Loucy (cell line): Measurements from ENCODE around the gene TANC2.
A peak's percentile ranks its signal among the peaks of the same experiment; 100 is the strongest.

Source experiments
- EZH2phosphoT487 ChIP-seq: fragments of 200-600 bp; IDR thresholded peaks from 2 replicates; pipeline ENCODE4 v1.6.1; 2018; ENCODE audit warnings: antibody characterized with exemption, mild to moderate bottlenecking, moderate library complexity, borderline replicate concordance
- TF ChIP-seq, protein P1 (sequence below): fragments of 200-600 bp; sonication (generic); conservative IDR thresholded peaks from 2 replicates; pipeline ENCODE4 v1.5.1; 2014; ENCODE audit warnings: mild to moderate bottlenecking, antibody characterized with exemption, low read length

- TF ChIP-seq, protein P1, sequence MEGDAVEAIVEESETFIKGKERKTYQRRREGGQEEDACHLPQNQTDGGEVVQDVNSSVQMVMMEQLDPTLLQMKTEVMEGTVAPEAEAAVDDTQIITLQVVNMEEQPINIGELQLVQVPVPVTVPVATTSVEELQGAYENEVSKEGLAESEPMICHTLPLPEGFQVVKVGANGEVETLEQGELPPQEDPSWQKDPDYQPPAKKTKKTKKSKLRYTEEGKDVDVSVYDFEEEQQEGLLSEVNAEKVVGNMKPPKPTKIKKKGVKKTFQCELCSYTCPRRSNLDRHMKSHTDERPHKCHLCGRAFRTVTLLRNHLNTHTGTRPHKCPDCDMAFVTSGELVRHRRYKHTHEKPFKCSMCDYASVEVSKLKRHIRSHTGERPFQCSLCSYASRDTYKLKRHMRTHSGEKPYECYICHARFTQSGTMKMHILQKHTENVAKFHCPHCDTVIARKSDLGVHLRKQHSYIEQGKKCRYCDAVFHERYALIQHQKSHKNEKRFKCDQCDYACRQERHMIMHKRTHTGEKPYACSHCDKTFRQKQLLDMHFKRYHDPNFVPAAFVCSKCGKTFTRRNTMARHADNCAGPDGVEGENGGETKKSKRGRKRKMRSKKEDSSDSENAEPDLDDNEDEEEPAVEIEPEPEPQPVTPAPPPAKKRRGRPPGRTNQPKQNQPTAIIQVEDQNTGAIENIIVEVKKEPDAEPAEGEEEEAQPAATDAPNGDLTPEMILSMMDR, result peak; percentile 89
- TF ChIP-seq EZH2phosphoT487, result no peak
Measured at GRCh38 chr17:62995377-62995885, 29.4 kb downstream of the TANC2 start.
